ENCODE data around the gene PKMYT1.

DNA sequence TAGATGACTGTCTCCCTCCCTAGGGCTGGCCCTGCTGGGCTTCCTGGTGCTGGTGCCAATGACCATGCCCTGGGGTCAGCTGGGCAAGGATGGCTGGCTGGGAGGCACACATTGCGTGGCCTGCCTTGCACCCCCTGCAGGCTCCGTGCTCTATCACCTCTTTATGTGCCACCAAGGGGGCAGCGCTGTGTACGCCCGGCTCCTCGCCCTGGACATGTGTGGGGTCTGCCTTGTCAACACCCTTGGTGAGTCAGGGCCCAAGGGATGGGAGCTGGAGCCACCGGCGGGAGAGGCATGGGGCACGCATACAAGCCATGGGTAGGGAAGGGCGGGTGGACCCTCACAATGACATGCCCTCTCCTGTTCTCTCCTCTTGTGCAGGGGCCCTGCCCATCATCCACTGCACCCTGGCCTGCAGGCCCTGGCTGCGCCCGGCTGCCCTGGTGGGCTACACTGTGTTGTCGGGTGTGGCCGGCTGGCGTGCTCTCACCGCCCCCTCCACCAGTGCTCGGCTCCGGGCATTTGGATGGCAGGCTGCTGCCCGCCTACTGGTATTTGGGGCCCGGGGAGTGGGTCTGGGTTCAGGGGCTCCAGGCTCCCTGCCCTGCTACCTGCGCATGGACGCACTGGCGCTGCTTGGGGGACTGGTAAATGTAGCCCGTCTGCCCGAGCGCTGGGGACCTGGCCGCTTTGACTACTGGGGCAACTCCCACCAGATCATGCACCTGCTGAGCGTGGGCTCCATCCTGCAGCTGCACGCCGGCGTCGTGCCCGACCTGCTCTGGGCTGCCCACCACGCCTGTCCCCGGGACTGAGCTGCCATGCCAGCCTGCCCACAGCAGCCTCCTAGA, 8.9 kb downstream of the PKMYT1 start:
- TF ChIP-seq EZH2phosphoT487 (conservative IDR thresholded peaks at IDR 0.05; ENCODE audit: low read length) (no peak), CTCF (IDR thresholded peaks at IDR 0.05; ENCODE audit: insufficient read depth, low read length, poor library complexity, severe bottlenecking) (no peak)
